IPS-20b (cell line): ENCODE measurements around the gene GFM1.
"Not testable (repeated sequence)": the region's sequence is repeated elsewhere in the genome, so short reads cannot be mapped to it uniquely, and the experiment has no call there.

Experiments
- H3K27ac ChIP-seq: one replicate; pipeline ENCODE4 v1.5.1; 2013; ENCODE audit warnings: low read length
- H3K27me3 ChIP-seq: 2 replicates; pipeline ENCODE4 v1.6.1; 2013; ENCODE audit warnings: mild to moderate bottlenecking, low read length, inconsistent platforms; ENCODE audit not compliant: insufficient read depth
- H3K36me3 ChIP-seq: 2 replicates; pipeline ENCODE4 v1.6.1; 2013; ENCODE audit warnings: low read depth, mild to moderate bottlenecking, inconsistent platforms, low read length, moderate library complexity; ENCODE audit not compliant: insufficient read depth
- H3K4me1 ChIP-seq: 2 replicates; pipeline ENCODE4 v1.6.1; 2013; ENCODE audit warnings: mild to moderate bottlenecking, control low read depth, inconsistent platforms, low read length, moderate library complexity; ENCODE audit not compliant: insufficient read depth
- H3K4me3 ChIP-seq: 2 replicates; pipeline ENCODE4 v1.5.1; 2013; ENCODE audit warnings: mild to moderate bottlenecking, low read length, inconsistent platforms
- H3K9ac ChIP-seq: 2 replicates; pipeline ENCODE4 v1.6.1; 2013; ENCODE audit warnings: low read depth, mild to moderate bottlenecking, inconsistent platforms, low read length, moderate library complexity
- H3K9me3 ChIP-seq: 2 replicates; pipeline ENCODE4 v1.6.1; 2013; ENCODE audit warnings: mild to moderate bottlenecking, low read depth, low read length, inconsistent platforms; ENCODE audit not compliant: insufficient read depth

Gene GFM1

GRCh38 chr3:158679547-158680000 lies 35.2 kb downstream of the GFM1 start:
- no peaks in the 10 kb centered on the region for H3K9me3 ChIP-seq
- no peaks in the 10 kb centered on the region for H3K4me1 ChIP-seq
- no peak overlapping the region for H3K9ac ChIP-seq
- H3K27ac ChIP-seq, result no peak overlapping the region
- no peaks in the 10 kb centered on the region for H3K27me3 ChIP-seq
- H3K36me3 ChIP-seq, result peaks cover 16% of the 10 kb centered on the region; the same call in 1 of the 2 replicates
- H3K4me3 ChIP-seq, result no peak overlapping the region

GRCh38 chr3:158680861-158681260 lies 36.5 kb downstream of the GFM1 start:
- no peak overlapping the region for H3K27ac ChIP-seq
- H3K36me3 ChIP-seq, result peaks cover 26% of the 10 kb centered on the region; the same call in 1 of the 2 replicates
- no peaks in the 10 kb centered on the region for H3K9me3 ChIP-seq
- no peak overlapping the region for H3K4me3 ChIP-seq
- no peaks in the 10 kb centered on the region for H3K27me3 ChIP-seq
- no peaks in the 10 kb centered on the region for H3K4me1 ChIP-seq
- H3K9ac ChIP-seq, result no peak overlapping the region

DNA sequence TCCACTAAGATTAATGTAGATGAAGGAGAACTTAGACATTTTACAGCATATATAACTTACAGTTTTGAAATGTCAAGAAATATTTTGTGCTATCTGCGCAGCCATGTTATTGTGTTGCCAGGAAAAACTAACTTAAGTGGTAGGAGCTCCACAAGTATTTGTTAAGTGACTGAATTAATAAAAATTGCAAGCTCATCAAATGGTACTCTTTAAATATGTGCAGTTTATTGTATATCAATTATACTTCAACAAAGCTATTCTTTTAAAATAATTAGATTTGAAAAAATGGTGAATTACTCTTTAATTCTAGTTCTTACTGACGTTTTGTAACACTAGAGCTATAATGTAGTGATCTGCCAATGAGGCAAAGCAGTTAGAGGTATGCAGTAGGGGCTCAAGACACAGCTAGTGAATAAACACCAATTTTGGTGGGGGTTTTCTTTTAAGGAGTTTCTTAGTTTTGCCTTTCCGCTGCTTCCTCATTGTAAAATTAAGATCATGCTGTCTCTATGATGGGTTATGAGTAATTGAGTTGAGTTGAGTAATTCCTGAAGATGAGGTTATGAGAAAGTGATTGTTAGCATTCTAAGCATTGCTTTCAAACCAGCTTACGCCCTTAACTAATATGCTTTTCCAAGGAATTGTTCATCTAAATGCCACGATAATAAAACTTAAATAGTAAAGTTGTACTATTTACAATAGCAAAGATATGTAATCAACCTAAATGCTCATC lies 39.1 kb downstream of the GFM1 start:
- Histone ChIP-seq H3K27me3 (no peaks in the 10 kb centered on the region), H3K4me1 (no peaks in the 10 kb centered on the region), H3K4me3 (no peak overlapping the region), H3K27ac (no peak overlapping the region), H3K9ac (no peak overlapping the region), H3K36me3 (peaks cover 24% of the 10 kb centered on the region; the same call in 1 of the 2 replicates), H3K9me3 (no peaks in the 10 kb centered on the region)

DNA sequence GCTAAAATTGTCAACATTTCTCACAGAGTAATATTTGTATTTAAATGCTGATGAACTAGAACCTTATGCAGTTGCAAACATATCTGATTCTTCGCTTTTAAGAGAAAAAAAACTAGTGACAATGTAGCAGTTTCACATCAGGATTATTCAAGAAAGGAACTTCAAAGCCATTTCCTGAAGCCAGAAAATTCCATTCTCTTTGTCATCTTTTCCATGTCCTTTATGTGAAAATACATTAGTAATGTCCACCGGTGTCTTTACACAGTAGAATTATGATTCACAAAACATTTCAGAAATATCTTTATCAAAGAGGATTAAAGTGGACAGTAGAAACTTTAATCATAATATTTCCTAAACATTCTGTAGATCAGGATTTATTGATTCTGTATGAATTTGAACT lies 40.8 kb downstream of the GFM1 start:
- no peak overlapping the region for H3K4me3 ChIP-seq
- no peaks in the 10 kb centered on the region for H3K9me3 ChIP-seq
- peaks cover 24% of the 10 kb centered on the region; the same call in 1 of the 2 replicates for H3K36me3 ChIP-seq
- H3K27ac ChIP-seq, result no peak overlapping the region
- H3K9ac ChIP-seq, result no peak overlapping the region
- no peaks in the 10 kb centered on the region for H3K4me1 ChIP-seq
- H3K27me3 ChIP-seq, result no peaks in the 10 kb centered on the region

DNA sequence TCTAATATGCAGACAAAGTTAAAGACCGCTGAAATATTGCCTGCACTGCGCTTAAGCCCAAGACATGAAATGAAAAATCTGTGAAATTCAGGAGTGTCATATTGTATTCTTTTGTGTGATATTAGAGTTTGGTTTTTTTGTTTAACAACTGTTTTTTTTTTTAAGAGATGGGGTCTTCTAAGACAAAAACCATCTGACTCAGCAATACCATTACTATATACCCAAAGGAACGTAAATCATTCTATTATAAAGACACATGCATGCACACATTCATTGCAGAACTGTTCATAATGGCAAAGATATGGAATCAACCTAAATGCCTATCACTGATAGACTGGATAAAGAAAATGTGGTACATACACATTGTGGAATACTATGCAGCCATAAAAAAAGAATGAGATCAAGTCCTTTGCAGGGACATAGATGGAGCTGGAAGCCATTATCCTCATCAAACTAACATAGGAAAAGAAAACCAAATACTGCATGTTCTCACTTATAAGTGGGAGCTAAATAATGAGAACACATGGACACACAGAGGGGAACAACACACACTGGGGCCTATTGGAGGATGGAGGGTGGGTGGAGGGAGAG lies 49.6 kb downstream of the GFM1 start:
- not testable (repeated sequence) for H3K9me3 ChIP-seq, H3K4me3 ChIP-seq, H3K9ac ChIP-seq, H3K27me3 ChIP-seq, H3K27ac ChIP-seq, H3K4me1 ChIP-seq
- peaks cover 37% of the 10 kb centered on the region for H3K36me3 ChIP-seq

GRCh38 chr3:158696618-158697017 lies 52.3 kb downstream of the GFM1 start:
- no peak overlapping the region for H3K4me3 ChIP-seq
- H3K4me1 ChIP-seq, result no peaks in the 10 kb centered on the region
- no peaks in the 10 kb centered on the region for H3K27me3 ChIP-seq
- H3K36me3 ChIP-seq, result peaks cover 27% of the 10 kb centered on the region; the same call in 1 of the 2 replicates
- H3K27ac ChIP-seq, result no peak overlapping the region
- H3K9me3 ChIP-seq, result no peaks in the 10 kb centered on the region
- no peak overlapping the region for H3K9ac ChIP-seq

- H3K36me3 ChIP-seq, result peaks cover 3% of the 10 kb centered on the region; the same call in 1 of the 2 replicates
- H3K27ac ChIP-seq, result no peak overlapping the region
- no peaks in the 10 kb centered on the region for H3K27me3 ChIP-seq
- no peaks in the 10 kb centered on the region for H3K4me1 ChIP-seq
- no peak overlapping the region for H3K9ac ChIP-seq
- no peaks in the 10 kb centered on the region for H3K9me3 ChIP-seq
- no peak overlapping the region for H3K4me3 ChIP-seq
Measured at GRCh38 chr3:158700559-158700958, 56.2 kb downstream of the GFM1 start.

DNA sequence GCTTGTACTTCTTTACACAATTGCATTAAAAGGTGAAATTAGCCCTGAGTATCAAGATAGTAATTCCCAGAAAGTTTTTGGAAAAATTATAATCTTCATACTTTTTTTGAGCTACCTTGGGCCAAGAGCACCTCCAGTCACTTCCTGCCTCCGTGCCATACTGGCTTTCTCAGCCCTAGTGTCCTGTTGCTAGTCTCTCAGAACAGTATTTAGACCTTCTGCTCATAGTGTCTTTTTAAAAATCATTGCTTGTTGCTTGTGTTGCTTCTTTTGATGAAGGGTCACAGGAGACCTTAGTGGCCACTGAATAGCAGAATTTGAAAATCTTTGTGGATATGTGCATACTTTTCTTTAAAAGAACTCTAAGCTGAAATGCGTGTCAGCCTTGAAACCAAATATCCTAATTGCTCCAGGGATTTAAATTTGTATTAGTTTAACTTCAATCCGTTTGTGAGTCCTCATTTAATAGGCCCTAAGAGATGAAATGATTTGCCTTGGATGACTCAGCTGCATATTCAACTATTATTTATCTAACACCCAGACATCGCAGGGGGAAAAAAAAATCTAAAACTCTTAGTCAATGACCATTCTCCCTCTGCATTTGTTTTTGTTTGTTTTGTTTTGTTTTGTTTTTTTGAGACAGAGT lies 57.2 kb downstream of the GFM1 start:
- no peaks in the 10 kb centered on the region for H3K4me1 ChIP-seq

DNA sequence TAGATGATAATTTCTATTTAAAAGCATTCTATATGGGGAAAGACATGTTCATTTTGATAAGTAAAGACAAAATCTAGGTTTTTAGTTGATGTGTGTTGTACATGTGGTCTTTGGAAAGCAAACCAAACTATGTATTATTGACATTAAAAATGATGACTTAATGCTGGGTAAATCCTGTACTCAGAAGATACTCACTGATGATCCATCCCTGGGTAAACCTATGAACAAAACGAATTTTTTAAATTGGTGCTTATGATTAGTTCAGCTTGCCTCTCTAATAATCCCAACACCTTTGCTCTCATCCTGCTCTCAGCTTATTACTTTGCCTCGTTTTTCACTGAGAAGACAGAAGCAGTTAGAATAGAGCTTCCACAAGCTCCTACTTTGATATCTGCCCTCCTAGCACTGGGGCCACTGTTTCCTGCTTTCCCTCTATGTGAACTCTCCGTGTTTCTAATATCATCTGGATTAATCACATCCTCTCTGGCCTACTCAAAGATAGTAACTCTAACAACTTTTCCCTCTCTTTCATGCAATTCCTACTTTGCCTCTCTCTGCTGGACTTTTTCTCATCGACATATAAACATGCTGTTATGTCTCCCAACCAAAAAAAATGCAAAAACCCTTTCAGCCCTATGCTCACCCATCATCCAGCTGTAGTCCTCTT lies 58.6 kb downstream of the GFM1 start:
- Histone ChIP-seq H3K4me3 (no peak overlapping the region), H3K9me3 (no peaks in the 10 kb centered on the region), H3K9ac (no peak overlapping the region), H3K27ac (no peak overlapping the region), H3K4me1 (no peaks in the 10 kb centered on the region), H3K27me3 (no peaks in the 10 kb centered on the region), H3K36me3 (peaks cover 8% of the 10 kb centered on the region; the same call in 1 of the 2 replicates)

More for the DNA sequence above, 57.2 kb downstream of the GFM1 start:
- peaks cover 3% of the 10 kb centered on the region; the same call in 1 of the 2 replicates for H3K36me3 ChIP-seq
- no peak overlapping the region for H3K4me3 ChIP-seq
- no peaks in the 10 kb centered on the region for H3K9me3 ChIP-seq
- no peak overlapping the region for H3K9ac ChIP-seq
- H3K27me3 ChIP-seq, result no peaks in the 10 kb centered on the region
- no peak overlapping the region for H3K27ac ChIP-seq

- H3K4me3 ChIP-seq, result no peak overlapping the region
- H3K36me3 ChIP-seq, result peaks cover 9% of the 10 kb centered on the region; the same call in 1 of the 2 replicates
- H3K4me1 ChIP-seq, result no peaks in the 10 kb centered on the region
- no peaks in the 10 kb centered on the region for H3K27me3 ChIP-seq
- no peaks in the 10 kb centered on the region for H3K9me3 ChIP-seq
- H3K9ac ChIP-seq, result no peak overlapping the region
- no peak overlapping the region for H3K27ac ChIP-seq
Measured at GRCh38 chr3:158703566-158703965, 59.2 kb downstream of the GFM1 start.

- H3K36me3 ChIP-seq, result peaks cover 35% of the 10 kb centered on the region
- H3K27ac ChIP-seq, result no peak overlapping the region
- H3K4me3 ChIP-seq, result no peak overlapping the region
- no peak overlapping the region for H3K9ac ChIP-seq
- no peaks in the 10 kb centered on the region for H3K9me3 ChIP-seq
- peaks cover 7% of the 10 kb centered on the region for H3K4me1 ChIP-seq
- no peaks in the 10 kb centered on the region for H3K27me3 ChIP-seq
Measured at GRCh38 chr3:158709666-158710083, 65.3 kb downstream of the GFM1 start.
